WI38 (cell line): ENCODE results near the gene RTN4IP1.
"Not testable (repeated sequence)": the region's sequence is repeated elsewhere in the genome, so short reads cannot be mapped to it uniquely, and the experiment has no call there.

ENCODE experiments used
- H3K4me3 ChIP-seq: 2 replicates; pipeline ENCODE4 v1.5.1; 2011; ENCODE audit warnings: low read depth, mild to moderate bottlenecking, control low read depth, low read length
- CTCF ChIP-seq: IDR thresholded peaks from 2 replicates; pipeline ENCODE4 v1.5.1; 2012; ENCODE audit warnings: low read depth, mild to moderate bottlenecking, control low read depth, low read length

Gene RTN4IP1

DNA sequence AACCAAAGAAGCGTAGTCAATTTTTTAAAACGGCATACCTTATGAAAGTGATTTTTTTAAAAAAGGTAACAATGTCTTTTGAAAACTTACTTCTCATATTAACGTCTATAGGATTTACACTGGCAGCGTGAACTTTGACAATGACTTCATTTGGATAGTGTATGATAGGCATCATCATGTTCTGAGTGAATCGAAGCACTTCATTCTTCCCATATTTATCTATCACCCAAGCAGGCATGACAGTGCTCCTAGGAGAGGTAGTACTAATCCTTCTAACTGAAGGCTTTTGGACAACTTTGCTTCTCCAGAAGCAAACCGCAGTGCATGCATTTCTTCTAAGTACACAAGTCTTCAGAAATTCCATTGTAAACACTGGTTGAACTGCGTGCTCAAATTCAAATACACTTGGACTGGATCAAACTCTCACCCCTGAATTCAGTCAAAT, 618 bp downstream of the RTN4IP1 start:
- H3K4me3 ChIP-seq: peak overlapping the region; percentile 89
- TF ChIP-seq CTCF: no peak

- not testable (repeated sequence) for H3K4me3 ChIP-seq
Measured at GRCh38 chr6:106627760-106628159, 1.5 kb downstream of the RTN4IP1 start.

GRCh38 chr6:106626485-106626884, 2.8 kb downstream of the RTN4IP1 start:
- no peak overlapping the region for H3K4me3 ChIP-seq
- no peak for TF ChIP-seq CTCF

DNA sequence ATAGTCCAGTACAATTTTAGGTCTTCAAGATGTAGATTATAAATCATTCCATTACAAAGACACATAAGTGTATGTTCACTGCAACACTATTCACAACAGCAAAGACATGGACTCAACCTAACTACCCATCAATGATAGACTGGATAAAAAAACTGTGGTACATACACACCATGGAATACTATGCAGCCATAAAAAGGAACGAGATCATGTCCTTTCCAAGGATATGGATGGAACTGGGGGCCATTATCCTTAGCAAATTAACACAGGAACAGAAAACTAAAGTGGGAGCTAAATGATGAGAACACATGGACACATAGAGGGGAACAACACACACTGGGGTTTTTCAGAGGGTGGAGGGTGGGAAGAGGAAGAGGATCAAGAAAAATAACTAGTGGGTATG, 6.3 kb downstream of the RTN4IP1 start:
- no peak overlapping the region for H3K4me3 ChIP-seq
- TF ChIP-seq CTCF: no peak

GRCh38 chr6:106622412-106622811, 6.9 kb downstream of the RTN4IP1 start:
- no peak for TF ChIP-seq CTCF
- no peak overlapping the region for H3K4me3 ChIP-seq

- TF ChIP-seq CTCF: no peak
- H3K4me3 ChIP-seq: no peak overlapping the region
Measured at GRCh38 chr6:106620931-106621672, 8.2 kb downstream of the RTN4IP1 start.

GRCh38 chr6:106619223-106619622, 10.1 kb downstream of the RTN4IP1 start:
- H3K4me3 ChIP-seq: no peak overlapping the region
- no peak for TF ChIP-seq CTCF

DNA sequence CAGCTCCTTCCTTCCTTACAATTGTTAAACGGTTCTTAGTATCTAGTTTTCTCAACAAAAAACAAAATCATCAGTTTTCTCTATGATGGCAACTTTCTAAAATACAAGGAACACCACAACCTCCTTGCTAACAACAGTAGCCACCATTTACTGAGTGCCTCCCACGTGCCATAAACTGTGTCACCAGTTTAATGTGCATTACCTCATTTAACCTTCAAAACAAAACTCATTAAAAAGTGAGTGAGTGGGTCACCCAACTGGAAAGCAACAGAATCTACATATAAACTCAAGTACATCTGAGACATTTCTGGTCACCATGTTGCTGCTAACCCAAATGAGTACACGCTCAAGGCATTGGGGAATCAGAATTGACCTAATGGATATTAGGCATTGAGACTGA, 11.0 kb downstream of the RTN4IP1 start:
- no peak overlapping the region for H3K4me3 ChIP-seq
- no peak for TF ChIP-seq CTCF
